Activated CD4-positive, alpha-beta T cell treated with anti-CD3 and anti-CD28 coated beads, Interleukin-2, Interleukin-4, amounts not matched to agents 100 ng/mL and 50 ng/mL, durations not matched to agents 16 hours and 8 hours (primary cell): Measurements from ENCODE around the gene DMRTA2.
A peak's percentile ranks its signal among the peaks of the same experiment; 100 is the strongest.
"Not testable (repeated sequence)": the region's sequence is repeated elsewhere in the genome, so short reads cannot be mapped to it uniquely, and the experiment has no call there.

Experiments used
- DNase-seq: peaks from one replicate; pipeline ENCODE4 v3.0.0-alpha.2; 2020; ENCODE audit warnings: low spot score

DMRTA2 gene

GRCh38 chr1:50381551-50381950 lies 41.7 kb downstream of the DMRTA2 start:
- not testable (repeated sequence) for DNase-seq

- DNase-seq = no peak
Measured at GRCh38 chr1:50378770-50379169, 44.5 kb downstream of the DMRTA2 start.

GRCh38 chr1:50373532-50373931 lies 49.7 kb downstream of the DMRTA2 start:
- DNase-seq = no peak

GRCh38 chr1:50371749-50372148 lies 51.5 kb downstream of the DMRTA2 start:
- no peak for DNase-seq

- DNase-seq = no peak
Measured at GRCh38 chr1:50369830-50370229, 53.4 kb downstream of the DMRTA2 start.

- no peak for DNase-seq
Measured at GRCh38 chr1:50369008-50369634, 54.1 kb downstream of the DMRTA2 start.

- peak; percentile 22 for DNase-seq
Measured at GRCh38 chr1:50368179-50369007, 54.9 kb downstream of the DMRTA2 start.
